B cell (primary cell): Measurements from ENCODE around the gene RGS3.

Experiments used
- EZH2 ChIP-seq: IDR thresholded peaks from 2 replicates; pipeline ENCODE4 v1.6.1; 2012; ENCODE audit warnings: borderline replicate concordance, low read depth, mild to moderate bottlenecking, moderate library complexity, low read length; ENCODE audit not compliant: insufficient read depth, poor library complexity, severe bottlenecking
- TF ChIP-seq, protein P1 (sequence below): fragments of 200-600 bp; IDR thresholded peaks from one replicate; pipeline ENCODE4 v1.8.0; 2022; ENCODE audit warnings: antibody characterized with exemption, mild to moderate bottlenecking

DNA sequence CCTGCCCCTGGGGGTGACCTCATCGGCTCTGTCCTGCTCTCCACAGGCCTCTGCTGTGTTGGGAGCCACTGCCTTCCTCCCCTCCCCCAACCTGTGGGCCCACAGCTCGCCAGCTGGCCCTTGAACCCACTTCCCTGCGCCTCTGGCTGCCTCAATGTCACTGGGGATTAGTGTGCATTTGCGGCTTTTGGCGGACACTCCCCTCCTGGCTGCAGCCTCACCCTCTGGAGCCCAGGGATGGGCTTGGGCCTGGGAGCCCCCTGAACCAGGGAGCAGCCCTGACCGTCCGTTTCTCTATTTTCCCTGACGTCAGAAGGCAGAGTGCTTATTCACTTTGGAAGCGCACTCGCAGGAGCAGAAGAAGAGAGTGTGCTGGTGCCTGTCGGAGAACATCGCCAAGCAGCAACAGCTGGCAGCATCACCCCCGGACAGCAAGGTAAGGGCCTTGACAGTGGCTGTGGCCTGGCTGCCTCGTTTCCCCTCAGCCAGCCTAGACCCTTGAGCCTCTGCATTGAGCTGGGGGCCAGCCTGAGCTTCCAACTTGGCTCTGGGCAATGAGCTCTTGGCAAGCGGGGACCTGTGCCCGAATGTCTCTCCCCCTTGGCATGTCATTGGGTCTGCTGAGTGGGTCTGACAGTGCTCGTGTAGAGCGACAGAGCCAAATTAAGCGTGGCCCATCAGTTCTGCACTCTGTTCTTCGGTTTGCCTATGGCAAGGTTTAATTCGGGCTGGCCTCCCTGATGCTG, 73.1 kb downstream of the RGS3 start:
- TF ChIP-seq, protein P1, sequence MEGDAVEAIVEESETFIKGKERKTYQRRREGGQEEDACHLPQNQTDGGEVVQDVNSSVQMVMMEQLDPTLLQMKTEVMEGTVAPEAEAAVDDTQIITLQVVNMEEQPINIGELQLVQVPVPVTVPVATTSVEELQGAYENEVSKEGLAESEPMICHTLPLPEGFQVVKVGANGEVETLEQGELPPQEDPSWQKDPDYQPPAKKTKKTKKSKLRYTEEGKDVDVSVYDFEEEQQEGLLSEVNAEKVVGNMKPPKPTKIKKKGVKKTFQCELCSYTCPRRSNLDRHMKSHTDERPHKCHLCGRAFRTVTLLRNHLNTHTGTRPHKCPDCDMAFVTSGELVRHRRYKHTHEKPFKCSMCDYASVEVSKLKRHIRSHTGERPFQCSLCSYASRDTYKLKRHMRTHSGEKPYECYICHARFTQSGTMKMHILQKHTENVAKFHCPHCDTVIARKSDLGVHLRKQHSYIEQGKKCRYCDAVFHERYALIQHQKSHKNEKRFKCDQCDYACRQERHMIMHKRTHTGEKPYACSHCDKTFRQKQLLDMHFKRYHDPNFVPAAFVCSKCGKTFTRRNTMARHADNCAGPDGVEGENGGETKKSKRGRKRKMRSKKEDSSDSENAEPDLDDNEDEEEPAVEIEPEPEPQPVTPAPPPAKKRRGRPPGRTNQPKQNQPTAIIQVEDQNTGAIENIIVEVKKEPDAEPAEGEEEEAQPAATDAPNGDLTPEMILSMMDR = no peak
- TF ChIP-seq EZH2 = no peak
